GM12875 (cell line): Measurements from ENCODE around the gene KIAA2012.

Experiments
- H3K4me3 ChIP-seq: one replicate; pipeline ENCODE4 v1.5.1; 2011; ENCODE audit warnings: low read depth, low read length, control low read depth
- CTCF ChIP-seq: IDR thresholded peaks from 2 replicates; pipeline ENCODE4 v1.5.1; 2011; ENCODE audit warnings: low read depth, mild to moderate bottlenecking, control low read depth, inconsistent platforms, low read length, moderate library complexity, borderline replicate concordance; ENCODE audit not compliant: insufficient read depth

Gene KIAA2012

GRCh38 chr2:202098291-202098690, 25.2 kb downstream of the KIAA2012 start:
- no peak overlapping the region for H3K4me3 ChIP-seq
- no peak for TF ChIP-seq CTCF

GRCh38 chr2:202099515-202099914, 26.5 kb downstream of the KIAA2012 start:
- no peak for TF ChIP-seq CTCF
- no peak overlapping the region for H3K4me3 ChIP-seq

GRCh38 chr2:202100176-202100575, 27.1 kb downstream of the KIAA2012 start:
- no peak for TF ChIP-seq CTCF
- H3K4me3 ChIP-seq, result no peak overlapping the region

GRCh38 chr2:202101026-202101579, 28.0 kb downstream of the KIAA2012 start:
- TF ChIP-seq CTCF, result no peak
- no peak overlapping the region for H3K4me3 ChIP-seq

- TF ChIP-seq CTCF, result no peak
- H3K4me3 ChIP-seq, result no peak overlapping the region
Observed at GRCh38 chr2:202102425-202103000, 29.5 kb downstream of the KIAA2012 start.

- peak; percentile 84 for TF ChIP-seq CTCF
- H3K4me3 ChIP-seq, result no peak overlapping the region
Observed at GRCh38 chr2:202104286-202104870, 31.3 kb downstream of the KIAA2012 start.

- TF ChIP-seq CTCF, result no peak
- H3K4me3 ChIP-seq, result no peak overlapping the region
Observed at GRCh38 chr2:202105025-202105424, 32.0 kb downstream of the KIAA2012 start.
